IPS DF 4.7 (cell line): ENCODE data around the gene SMC3.

Experiments used
- DNase-seq: peaks from one replicate; pipeline ENCODE4 v3.0.0-alpha.2; 2013; ENCODE audit warnings: low spot score; ENCODE audit errors: extremely low read depth

SMC3 gene

GRCh38 chr10:110644598-110645462, 77.3 kb downstream of the SMC3 start:
- no peak for DNase-seq

- DNase-seq, result no peak
Observed at GRCh38 chr10:110646417-110647135, 79.1 kb downstream of the SMC3 start.

GRCh38 chr10:110647136-110647430, 79.6 kb downstream of the SMC3 start:
- DNase-seq, result no peak

GRCh38 chr10:110648692-110649346, 81.3 kb downstream of the SMC3 start:
- DNase-seq, result no peak

GRCh38 chr10:110649347-110650264, 82.1 kb downstream of the SMC3 start:
- no peak for DNase-seq

- DNase-seq, result no peak
Observed at GRCh38 chr10:110650265-110650668, 82.8 kb downstream of the SMC3 start.

GRCh38 chr10:110651044-110651958, 83.8 kb downstream of the SMC3 start:
- DNase-seq, result no peak

GRCh38 chr10:110652475-110653118, 85.1 kb downstream of the SMC3 start:
- no peak for DNase-seq
